CD4-positive, alpha-beta T cell treated with Interleukin-15 for 1 hour (primary cell): Measurements from ENCODE around the gene NANS.
"Not testable (repeated sequence)": the region's sequence is repeated elsewhere in the genome, so short reads cannot be mapped to it uniquely, and the experiment has no call there.

ENCODE experiments used
- DNase-seq: peaks from one replicate; pipeline ENCODE4 v3.0.0-alpha.2; 2020

Gene NANS

DNA sequence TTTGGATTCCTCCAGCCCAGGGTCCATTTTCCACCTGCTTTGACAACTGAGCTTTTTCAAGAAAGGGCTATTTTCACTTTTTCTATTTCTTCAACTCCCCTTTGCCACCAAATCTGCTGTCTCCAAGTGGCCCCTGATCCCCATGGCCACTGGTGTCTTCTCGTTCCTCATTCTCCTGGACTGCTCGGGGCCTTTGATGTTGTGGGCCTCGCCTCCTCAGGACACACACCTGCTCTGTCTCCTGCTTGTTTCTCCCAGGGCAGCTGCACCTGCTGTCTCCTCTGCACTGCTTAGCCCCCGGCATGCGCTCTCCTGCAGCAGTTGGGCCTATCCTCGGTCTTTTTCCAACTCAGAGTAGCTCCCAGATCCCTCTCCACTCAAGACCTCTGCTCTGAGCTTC, 16.3 kb upstream of the NANS start:
- DNase-seq = no peak

DNA sequence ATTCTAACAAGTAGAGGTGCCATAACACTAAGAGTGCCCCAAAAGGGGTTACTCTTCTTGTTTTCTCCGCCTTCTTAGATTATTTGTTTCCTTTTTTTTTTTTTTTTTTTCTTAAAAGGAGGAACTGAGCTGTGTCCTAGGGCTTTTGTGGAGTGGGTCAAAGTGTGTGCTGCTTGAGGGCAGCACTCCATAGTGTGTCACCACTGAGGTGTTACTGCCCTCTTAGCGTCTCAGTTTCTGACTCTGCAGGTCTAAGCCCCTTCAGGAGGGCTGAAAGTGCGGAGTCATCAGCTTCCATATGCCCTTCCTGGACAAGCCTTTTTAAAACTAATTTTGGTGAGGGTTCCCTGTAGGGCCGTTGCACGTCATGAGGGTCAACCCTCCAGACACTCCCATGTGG, 12.6 kb upstream of the NANS start:
- no peak for DNase-seq

DNA sequence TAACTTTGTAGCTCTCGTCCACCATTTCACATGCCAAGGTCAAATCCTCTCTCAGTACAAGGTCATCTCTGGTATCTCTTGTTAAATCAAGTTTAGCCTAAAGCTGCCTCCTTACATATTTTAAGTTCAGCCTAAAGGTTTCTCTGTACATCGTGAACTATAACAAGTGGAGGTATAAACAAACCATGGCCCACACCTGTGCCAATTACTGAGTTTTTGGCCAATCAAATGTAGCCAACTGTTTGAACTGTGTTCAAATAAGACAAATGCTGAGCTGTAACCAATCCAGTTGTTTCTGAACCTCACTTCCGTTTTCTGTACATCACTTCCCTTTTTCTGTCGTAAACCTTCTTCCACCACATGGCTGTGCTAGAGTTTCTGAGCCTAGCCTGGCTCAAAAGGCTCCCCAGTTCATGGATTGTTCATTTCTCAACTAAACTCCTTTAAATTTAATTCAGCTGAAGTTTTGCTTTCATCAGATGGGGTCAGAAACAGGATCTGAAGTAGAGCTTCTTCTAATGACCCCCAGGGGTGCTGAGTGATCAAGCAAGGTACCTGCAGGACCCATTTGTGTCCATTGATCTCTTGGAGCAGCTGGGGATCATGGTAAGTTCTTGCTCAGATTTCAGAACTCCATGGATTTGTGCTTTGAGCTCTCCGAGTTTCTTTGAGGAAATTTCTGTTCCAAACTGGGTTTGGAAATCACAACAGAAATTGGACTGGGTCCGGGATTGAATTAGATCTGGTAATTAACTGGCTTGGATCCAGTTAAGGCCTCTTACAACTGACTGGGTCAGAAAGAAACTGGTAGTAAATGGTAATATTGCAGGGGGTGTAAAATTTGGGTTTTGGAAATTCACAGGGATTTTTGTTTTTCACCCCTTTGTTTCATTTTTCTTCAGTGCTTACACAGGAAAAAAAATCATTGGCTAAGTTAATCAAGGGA, 11.0 kb upstream of the NANS start:
- DNase-seq = peak; percentile 52

DNA sequence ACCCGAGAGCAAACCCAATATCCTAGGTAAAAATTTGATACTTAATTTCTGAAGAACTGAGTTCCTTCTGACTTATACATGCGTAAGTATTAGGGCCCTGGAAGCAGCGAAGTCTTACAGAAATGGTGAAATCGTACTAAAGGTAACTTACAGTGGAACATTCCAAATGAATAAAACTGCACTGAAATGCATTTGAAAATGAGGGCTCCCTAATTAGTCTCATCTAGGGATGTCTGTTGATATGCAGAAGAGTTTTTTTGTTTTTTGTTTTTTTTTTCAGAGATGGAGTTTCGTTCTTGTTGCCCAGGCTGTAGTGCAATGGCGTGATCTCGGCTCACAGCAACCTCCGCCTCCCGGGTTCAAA, 10.4 kb upstream of the NANS start:
- DNase-seq = no peak

DNA sequence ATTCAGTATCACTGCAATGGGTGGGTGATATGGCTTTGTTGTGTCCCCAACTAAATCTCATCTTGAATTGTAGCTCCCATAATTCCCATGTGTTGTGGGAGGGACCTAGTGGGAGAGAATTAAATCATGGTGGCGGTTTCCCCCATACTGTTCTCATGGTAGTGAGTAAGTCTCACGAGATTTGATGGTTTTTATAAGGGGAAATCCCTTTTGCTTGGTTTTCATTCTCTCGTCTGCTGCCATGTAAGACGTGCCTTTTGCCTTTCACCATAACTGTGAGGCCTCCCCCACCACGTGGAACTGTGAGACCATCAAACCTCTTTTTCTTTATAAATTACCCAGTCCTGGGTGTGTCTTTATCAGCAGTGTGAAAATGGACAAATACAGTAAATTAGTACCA, 9.5 kb upstream of the NANS start:
- DNase-seq = no peak

DNA sequence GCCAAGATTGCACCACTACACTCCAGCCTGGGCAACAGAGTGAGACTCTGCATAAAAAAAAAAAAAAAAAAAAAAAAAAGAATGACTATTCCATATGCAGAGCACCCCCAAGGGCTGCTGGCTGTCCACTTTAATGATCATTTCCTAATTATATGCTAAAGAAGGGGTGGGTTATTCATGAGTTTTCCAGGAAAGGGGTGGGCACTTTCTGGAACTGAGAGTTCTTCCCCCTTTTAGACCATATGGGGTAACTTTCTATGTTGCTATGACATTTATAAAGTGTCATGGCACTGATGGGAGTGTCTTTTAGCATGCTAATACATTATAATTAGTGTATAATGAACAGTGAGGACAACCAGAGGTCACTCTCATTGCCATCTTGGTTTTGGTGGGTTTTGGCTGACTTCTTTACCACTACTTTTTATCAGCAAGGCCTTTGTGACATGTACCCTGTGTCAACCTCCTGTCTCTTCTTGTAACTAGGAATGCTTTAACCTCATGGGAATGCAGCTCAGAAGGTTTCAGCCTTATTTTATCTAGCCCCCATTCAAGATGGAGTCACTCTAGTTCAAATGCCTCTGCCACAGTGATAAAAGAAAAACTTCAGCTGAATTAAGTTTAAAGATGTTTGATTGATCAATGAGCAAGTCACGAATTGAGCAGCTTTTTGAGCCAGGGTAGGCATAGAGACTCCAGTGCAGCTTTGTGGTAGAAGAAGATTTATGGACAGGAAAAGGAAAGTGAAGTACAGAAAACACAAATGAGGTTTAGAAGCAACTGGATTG, 7.1 kb upstream of the NANS start:
- no peak for DNase-seq

DNA sequence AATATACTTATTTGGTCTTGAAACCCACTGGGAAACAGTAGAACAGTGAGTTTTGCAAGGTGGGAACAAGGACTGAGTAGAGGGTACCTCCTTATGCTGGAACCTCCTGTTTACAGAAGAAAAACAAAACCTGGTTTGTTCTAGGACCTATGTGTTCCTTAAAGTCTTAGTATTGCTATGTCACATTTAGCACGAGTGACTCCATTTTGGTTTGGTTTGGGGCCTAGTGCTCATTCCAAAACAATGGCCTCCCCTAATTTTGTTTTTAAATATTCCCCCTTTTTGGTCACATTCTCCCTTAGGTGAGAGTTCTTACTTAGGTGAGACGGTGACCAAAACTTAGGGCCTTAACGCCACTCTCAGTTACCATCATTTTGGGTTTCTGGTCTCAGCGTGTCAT, 6.2 kb upstream of the NANS start:
- DNase-seq = no peak

DNA sequence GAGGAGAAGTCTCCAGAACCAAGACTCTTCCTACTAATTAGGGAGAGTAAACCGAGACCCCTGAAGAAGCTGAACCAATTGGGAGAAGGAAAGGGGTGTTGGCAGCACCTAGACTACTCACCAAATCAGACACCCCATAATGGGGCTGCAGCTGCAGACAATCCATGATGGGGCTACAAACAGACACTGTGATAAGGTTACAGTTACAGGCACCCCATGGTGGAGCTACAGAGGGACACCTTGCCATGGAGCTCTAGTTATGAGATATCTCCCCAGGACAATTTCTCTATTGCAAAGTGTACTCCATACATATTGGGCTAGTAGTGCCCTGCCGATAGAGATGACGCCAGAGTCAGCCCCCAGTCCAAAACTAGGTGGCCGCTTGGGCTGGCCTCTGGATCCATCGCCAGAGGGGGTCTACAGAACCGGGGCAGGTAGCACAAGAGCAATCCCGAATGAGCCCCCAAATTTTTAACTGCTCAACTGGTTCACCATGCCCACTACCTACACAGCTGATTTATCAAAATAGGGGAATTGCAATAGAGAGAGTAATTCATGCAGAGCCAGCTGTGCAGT, 2.1 kb upstream of the NANS start:
- DNase-seq = no peak

DNA sequence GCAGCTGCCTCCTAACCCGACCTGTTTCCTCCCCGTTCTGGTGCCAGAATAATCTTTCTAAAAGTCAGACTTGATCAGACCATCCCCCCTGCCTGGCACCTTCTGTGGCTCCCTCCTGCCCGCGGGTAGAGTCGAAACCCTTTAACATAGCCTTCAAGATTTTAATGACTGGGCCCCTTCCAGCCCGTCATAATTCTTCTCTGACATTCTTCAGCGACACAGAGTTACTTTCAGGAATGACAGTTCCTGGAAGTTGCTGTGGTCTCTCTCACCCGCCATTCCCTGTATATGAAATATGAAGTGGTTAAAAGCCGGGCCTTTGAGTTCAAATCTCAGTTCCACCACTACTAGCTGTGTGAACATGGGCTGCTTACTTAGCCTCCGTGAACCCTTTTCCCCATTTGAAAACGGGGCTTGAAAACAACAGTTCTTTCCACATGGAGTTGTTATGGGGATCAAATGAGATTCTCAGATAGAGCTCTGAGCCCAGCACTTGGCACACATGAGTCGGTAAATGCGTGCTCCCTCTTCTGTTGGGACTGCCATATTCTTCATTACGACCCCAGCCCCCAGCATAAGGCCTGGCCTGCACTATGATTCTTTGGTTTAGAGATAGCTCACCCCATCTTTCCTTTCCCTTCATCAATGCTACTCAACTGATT, 737 bp downstream of the NANS start:
- peak; percentile 23 for DNase-seq

DNA sequence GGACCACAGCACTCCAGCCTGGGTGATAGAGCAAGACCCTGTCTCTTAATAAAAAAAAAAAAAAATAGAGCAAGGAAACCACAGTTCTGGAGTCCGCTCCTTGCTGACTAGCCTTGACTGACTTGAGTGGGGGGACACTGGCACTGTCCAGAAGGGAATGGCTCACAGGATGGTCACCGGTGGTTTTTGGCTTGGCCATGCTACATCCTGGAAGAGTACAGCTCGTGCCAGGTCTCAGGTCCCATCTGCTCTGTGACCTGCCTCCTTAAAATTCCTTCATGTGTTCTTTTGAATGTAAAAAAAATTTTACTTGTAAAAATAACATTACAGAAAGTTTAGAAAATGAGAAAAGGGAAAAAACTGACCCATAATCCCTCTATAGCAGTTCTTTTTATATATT, 5.6 kb downstream of the NANS start:
- DNase-seq = no peak

DNA sequence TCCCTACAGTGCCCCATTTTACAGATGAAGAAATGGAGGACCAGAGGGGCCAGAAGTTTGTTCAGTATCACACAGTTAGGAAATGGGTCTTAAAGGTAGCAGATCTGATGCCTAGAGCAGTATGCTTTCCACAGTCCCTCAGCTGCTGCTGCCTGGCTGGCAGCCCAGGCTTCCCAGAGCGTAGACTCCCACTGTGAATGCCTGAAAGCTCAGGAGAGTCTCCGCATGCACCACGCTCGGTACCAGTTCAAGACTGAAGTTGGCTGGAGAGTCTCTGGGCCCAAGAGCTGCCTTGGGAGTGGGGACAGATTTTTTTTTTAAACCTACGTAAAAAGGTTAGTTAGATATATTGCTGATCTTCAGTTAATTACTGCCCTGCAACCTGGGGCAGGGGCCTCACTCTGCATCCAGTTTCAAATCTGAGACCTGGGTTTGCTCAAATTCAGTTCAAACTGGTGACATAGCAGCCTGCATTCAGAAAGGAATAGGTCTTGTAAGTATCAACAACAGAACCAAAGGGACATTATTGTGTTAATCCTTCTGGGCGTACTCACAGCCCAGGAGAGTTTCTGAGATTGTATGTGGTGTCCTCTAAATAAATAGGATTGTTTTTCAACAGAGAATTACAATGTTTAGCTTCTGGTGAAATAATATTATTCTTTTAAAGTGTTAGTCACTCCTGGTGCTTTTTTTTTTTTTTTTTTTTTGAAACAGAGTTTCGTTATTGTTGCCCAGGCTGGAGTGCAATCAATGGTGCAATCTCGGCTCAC, 8.3 kb downstream of the NANS start:
- no peak for DNase-seq

DNA sequence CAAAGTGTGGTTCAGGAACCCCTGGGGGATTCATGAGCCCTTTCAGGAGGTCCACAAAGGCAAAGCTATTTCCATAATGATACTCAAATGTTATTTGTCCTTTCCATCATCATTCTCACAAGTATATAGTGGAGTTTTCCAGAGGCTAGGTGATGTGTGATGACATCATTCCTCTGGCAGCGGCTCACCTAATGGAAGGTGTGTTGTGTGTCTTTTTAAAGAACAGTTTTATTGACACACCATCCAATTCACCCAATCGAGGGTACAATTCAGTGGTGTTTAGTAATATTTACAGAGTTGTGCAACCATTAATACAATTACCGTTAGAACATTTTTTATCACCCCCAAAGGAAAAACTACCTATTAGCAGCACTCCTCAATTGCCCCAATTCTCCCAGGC, 9.7 kb downstream of the NANS start:
- no peak for DNase-seq

DNA sequence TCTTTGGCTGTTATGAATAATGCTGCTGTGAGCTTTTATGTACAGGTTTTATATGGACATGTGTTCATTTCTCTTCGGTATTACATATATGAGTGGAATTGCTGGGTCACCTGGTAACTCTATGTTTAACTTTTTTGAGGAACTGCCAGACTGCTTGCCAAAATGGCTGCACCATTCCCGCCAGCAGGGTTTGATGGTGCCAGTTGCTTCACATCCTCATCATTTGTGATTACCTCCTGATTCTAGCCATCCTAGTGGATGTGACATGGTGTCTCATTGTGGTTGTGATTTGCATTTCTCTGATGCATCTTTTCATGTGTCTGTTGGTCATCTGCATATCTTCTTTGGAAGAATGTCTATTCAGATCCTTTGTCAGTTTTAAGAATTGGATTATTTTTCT, 10.7 kb downstream of the NANS start:
- no peak for DNase-seq

DNA sequence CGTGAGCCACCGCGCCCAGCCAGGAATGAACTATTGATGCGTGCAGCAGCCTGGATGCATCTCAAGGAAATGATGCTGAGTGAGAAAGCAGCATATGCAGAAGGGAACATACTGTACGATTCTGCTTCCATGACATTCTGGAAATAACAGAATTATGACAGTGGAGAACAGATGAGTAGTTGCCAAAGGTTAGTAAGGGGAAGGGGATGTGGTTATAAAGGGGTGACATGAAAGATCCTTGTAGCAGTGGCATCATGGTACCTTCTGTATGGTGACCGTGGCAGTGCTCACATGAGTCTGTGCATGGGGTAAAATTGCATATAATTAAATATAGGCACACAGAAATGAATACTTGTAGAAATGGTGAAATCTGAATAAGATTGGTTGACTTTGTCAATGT, 13.0 kb downstream of the NANS start:
- DNase-seq = no peak

DNA sequence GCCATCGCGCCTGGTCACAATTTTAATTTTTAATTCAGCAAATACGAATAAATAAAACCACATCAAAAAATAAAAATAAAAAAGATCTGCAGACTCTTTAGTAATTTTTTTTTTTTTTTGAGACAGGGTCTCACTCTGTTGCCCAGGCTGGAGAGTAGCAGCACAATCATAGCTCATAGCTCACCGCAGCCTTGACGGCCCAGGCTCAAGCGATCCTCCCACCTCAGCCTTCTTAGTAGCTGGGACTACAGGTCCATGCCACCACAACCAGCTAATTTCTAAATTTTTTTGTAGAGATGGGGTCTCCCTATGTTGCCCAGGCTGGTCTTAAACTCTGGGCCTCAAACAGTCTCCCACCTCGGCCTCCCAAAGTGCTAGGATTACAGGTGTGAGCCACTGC, 14.2 kb downstream of the NANS start:
- no peak for DNase-seq

DNA sequence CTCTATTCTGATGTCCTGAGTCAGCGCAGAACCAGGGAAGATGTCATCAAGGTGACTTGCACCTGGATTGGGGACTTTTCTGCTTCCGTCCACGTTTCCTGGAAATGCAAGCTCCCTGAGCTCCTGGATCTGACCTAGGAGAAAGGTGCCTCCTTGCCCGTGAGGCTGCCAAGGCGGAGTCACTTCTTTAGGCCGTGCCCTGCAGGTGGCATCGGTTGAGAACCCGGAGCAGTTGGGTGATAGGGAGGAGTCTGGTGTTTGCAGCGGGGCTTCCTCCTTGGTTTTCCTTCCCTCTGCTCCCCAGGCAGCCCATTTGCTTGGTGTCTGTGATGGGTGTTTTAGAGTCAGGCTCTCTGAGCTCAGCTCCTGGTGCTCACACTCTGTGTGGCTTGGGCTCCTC, 15.2 kb downstream of the NANS start:
- DNase-seq = no peak

DNA sequence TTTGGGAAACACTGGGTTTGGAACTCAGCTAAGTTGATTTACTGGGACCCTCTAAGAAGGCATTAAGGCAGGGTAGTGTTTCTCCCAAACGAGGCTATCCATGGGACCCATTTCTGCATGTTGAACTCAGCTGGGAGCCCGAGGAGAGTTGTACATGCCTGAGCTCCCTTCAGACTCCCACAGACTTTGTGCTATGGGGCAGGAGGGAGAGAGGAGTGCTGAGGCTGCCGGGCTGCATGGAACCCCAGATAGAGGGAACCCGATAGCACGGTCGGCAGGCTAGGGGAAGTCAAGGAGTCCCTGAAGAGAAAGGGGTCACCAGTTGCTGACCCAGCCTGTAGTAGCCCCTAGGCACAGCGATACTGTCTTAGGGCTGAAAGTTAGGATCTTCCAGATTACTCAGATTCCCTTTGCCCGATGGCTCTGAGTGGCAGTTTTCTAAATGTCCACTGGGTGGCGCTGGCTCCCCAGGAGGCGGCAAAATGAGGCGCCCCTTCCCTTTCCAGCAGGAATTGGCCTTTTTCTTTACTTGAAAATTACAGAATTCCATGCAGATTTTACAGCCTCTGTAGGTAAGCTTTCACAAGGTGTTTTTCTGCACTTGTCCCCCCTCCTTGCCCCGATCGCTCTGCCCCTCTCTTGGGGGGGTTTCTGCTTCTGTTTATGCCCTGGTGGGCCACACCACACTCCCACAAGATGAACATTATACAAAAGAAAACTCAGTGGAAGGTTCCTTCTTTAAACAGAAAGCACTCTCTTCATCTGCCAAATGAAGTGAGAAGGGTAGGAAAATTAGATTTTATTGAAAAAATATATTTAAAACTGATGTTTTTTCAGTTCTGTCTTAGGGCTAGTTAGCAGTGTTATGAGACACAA, 17.8 kb downstream of the NANS start:
- DNase-seq = peak; percentile 50

DNA sequence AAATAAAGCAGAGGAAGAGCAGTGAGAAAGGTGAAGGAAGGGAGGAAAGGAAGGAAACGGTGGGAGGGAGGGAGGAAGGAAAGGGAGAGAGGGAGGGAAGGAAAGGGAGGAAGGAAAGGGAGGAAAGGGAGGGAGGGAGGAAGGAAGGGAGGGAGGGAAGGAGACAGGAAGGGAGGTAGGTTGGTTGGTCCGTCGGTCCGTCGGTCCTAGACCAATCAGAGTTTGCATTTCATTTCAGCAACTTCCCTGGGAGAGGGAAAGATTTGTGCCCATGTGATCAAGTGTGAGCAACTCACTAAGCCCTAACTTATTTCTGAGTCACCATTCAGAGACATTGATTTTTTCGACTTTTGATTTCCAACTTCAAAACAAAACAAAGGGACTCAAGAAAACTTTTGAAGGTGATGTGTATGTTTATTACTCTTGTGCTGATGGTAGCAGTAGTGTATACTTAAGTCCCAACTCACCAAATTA, 18.8 kb downstream of the NANS start:
- DNase-seq = no peak

DNA sequence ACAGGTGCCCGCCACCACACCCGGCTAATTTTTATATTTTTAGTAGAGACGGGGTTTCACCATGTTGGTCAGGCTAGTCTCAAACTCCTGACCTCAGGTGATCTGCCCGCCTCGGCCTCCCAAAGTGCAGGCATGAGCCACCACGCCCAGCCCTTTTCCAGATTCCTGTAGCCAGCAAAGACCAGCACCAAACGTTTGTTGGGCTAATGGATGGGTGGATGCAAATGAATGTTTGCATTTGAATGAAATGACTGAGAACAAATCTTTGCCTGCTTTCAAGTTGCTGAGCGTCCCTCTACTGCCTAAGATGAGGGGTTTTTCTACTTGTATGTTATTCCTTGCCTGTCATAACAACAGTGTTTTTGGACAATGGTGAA, 20.0 kb downstream of the NANS start:
- DNase-seq = not testable (repeated sequence)

DNA sequence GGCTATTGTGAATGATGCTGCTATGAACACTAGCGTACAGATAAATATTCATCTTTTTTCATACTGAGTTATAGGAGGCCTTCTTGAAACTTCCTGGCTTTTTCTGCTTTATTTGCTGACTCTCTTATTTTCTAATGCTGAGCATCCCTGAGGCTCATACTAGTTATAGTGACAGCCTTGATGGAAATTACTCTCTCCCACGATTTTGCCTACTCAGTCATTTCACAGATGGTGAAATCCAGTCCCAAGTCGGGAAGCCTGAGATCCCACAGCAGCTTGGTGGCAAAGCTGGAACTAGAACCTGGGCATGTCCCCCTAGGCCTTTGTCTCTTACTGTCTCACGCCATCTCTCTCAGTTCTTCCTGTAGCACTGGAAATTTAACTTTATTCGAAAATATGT, 22.4 kb downstream of the NANS start:
- DNase-seq = no peak

DNA sequence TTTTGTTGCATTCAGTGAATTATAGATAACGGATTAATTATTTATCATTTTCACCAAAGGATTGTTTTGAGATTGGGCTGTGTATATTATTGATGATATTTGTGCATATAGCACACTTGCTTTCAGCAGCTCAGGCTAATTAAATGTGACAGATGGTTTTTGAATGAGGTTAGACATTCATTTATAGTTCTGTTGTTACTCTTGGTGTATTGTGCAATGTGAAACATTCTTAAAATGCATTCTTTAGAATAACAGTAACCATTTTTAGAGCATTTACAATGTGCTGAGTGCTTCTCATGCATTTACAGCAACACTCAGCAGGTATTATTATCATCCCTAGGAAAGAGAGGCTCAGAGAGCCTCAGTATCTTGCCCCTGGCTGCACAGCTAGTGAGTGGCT, 23.8 kb downstream of the NANS start:
- no peak for DNase-seq

DNA sequence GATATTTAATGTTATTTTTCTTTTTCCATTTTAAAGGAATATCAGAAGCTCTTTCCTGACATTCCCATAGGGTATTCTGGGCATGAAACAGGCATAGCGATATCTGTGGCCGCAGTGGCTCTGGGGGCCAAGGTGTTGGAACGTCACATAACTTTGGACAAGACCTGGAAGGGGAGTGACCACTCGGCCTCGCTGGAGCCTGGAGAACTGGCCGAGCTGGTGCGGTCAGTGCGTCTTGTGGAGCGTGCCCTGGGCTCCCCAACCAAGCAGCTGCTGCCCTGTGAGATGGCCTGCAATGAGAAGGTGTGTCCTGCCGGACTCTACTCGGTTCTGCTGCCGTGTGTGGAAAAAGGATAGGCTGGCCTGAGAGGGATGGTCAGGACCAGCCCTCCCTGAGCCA, 24.2 kb downstream of the NANS start:
- DNase-seq = no peak
